C4-2B (cell line): ENCODE results near the gene PIGP.
"Not testable (repeated sequence)": the region's sequence is repeated elsewhere in the genome, so short reads cannot be mapped to it uniquely, and the experiment has no call there.

Experiments used
- ZFX ChIP-seq: fragments of 450-650 bp; IDR thresholded peaks from 2 replicates; pipeline ENCODE4 v1.6.1; 2017
- TF ChIP-seq, protein P1 (sequence below): fragments of 450-650 bp; conservative IDR thresholded peaks from 2 replicates; pipeline ENCODE4 v1.5.1; 2017; ENCODE audit warnings: mild to moderate bottlenecking

DNA sequence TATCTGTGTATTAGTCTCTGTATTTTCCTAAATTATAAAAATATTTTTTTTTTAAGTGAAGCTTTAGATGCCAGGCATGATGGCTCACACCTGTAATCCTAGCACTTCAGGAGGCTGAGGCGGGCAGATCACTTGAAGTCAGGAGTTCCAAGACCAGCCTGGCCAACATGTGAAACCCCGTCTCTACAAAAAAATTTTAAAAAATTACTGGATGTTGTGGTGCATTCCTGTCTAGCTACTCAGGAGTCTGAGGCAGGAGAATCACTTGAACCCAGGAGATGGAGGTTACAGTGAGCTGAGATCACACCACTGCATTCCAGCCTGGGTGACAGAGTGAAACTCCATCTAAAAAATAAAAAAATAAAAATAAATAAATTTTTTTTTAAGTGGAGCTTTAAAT, 43.6 kb upstream of the PIGP start:
- TF ChIP-seq, protein P1, sequence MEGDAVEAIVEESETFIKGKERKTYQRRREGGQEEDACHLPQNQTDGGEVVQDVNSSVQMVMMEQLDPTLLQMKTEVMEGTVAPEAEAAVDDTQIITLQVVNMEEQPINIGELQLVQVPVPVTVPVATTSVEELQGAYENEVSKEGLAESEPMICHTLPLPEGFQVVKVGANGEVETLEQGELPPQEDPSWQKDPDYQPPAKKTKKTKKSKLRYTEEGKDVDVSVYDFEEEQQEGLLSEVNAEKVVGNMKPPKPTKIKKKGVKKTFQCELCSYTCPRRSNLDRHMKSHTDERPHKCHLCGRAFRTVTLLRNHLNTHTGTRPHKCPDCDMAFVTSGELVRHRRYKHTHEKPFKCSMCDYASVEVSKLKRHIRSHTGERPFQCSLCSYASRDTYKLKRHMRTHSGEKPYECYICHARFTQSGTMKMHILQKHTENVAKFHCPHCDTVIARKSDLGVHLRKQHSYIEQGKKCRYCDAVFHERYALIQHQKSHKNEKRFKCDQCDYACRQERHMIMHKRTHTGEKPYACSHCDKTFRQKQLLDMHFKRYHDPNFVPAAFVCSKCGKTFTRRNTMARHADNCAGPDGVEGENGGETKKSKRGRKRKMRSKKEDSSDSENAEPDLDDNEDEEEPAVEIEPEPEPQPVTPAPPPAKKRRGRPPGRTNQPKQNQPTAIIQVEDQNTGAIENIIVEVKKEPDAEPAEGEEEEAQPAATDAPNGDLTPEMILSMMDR, result not testable (repeated sequence)
- TF ChIP-seq ZFX, result not testable (repeated sequence)
